ENCODE results near the gene CCBE1. TPM values are rescaled to one million over a fixed set of nuclear protein-coding genes. Genes with fewer than 3 reads are reported as not detected.

Gene CCBE1
- polyA plus RNA-seq, 1 of the 3 experiments (the other 2 are of a cell fraction), result 5.0 TPM

DNA sequence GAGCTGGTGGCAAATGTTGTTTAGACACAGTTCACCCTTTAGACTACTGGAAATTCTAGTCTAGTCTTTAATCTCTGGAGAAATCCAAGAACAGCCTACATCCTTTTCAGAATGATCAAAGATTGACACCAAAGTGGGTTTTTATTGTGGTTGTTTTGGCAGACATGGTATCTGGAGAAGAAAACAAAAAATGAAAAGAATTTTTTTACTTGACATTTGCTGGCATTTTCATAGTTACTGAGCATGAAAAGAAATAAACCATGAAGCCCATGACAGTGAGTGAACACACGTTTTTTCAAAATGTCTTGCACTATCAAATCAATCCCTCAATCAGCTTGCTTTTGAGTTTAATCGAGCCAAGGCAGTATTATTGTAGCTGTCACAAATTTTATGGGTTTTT is 125.3 kb downstream of the CCBE1 start:
- TF ChIP-seq SIN3A (IDR thresholded peaks at IDR 0.05; ENCODE audit: borderline replicate concordance, low read depth, low read length) (no peak), NFIC (IDR thresholded peaks at IDR 0.05; ENCODE audit: borderline replicate concordance) (no peak), NRF1 (IDR thresholded peaks at IDR 0.05; ENCODE audit: low read depth, low read length) (no peak), FOSL2 (IDR thresholded peaks at IDR 0.05; ENCODE audit: borderline replicate concordance, low read depth) (no peak), EP300 (IDR thresholded peaks at IDR 0.05; ENCODE audit: borderline replicate concordance in 1 of 2, low read depth in 1 of 2, low read length in 1 of 2) (no peak)
- no peaks in the 10 kb centered on the region for H4K20me1 ChIP-seq (ENCODE audit: insufficient read depth)
- H3K4me3 ChIP-seq (ENCODE audit: low read depth in 2 of 2, low read length in 1 of 2), result no peak overlapping the region
- no peaks in the 10 kb centered on the region for H3K27me3 ChIP-seq (ENCODE audit: insufficient read depth)
- H3K9ac ChIP-seq, result no peak overlapping the region
- DNase-seq, result no peak
- ChIA-PET CTCF (no interaction called here), POLR2A (no interaction called here)
- H3K4me1 ChIP-seq (ENCODE audit: control insufficient read depth in 1 of 2, insufficient read depth in 2 of 2, low read depth in 1 of 2, low read length in 1 of 2), result peaks cover 0 to 15% of the 10 kb centered on the region in 2 experiments; a peak in 2 of 4 replicates
- H3K27ac ChIP-seq (ENCODE audit: low read depth in 2 of 2, low read length in 1 of 2), result no peak overlapping the region
- H3K9me2 ChIP-seq, result no peaks in the 10 kb centered on the region
- H3K9me3 ChIP-seq, result no peaks in the 10 kb centered on the region
- no peaks in the 10 kb centered on the region for H3F3A ChIP-seq (replicated peaks; ENCODE audit: insufficient read depth)
- 26% methylated on average over 2 of the region's 2 CpGs for WGBS (ENCODE audit: low lambda C conversion rate)
- H2AFZ ChIP-seq (ENCODE audit: low read depth), result no peak overlapping the region
- H3K36me3 ChIP-seq (replicated peaks in 1 of 2; ENCODE audit: control insufficient read depth in 1 of 2, insufficient read depth in 2 of 2, low read length in 1 of 2), result no peaks in the 10 kb centered on the region
- no peak overlapping the region for H3K4me2 ChIP-seq
- no peaks in the 10 kb centered on the region for H3K79me2 ChIP-seq (ENCODE audit: insufficient read depth)

DNA sequence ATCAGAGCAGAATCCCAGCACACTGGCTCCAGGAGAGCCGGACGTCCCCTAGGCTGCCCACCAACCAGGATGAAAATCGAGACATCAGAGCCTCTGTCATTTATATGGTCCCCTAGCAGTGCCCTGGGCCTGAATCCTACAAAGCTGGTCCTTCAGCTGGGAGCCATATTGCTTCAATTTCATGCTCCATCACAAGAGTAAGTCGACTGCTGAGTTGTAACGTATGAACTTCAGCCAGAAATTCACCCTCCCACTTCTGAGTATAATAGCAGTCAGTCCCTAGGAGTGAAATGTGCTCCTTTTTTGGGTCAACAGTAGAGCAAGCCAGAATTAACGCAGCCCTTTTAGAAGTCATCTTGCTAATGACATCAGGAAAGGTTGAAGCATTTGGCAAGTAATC is 126.4 kb downstream of the CCBE1 start:
- no peaks in the 10 kb centered on the region for H3K27me3 ChIP-seq (ENCODE audit: insufficient read depth)
- H3K9ac ChIP-seq, result no peak overlapping the region
- H3K4me3 ChIP-seq (ENCODE audit: low read depth in 2 of 2, low read length in 1 of 2), result no peak overlapping the region
- no peaks in the 10 kb centered on the region for H3F3A ChIP-seq (replicated peaks; ENCODE audit: insufficient read depth)
- DNase-seq, result no peak
- ChIA-PET CTCF (interaction anchor here (1.0 to 2.5 kb wide), 4 partner anchors 8 to 253 kb away, joined by 3 to 6 read pairs (median 3); no protein-coding TSS in a partner anchor), POLR2A (no interaction called here)
- TF ChIP-seq NFIC (IDR thresholded peaks at IDR 0.05; ENCODE audit: borderline replicate concordance), result no peak
- no peak for TF ChIP-seq EZH2phosphoT487 (IDR thresholded peaks at IDR 0.05; ENCODE audit: borderline replicate concordance, low read depth)
- no peak for TF ChIP-seq EP300 (IDR thresholded peaks at IDR 0.05; ENCODE audit: borderline replicate concordance in 1 of 2, low read depth in 1 of 2, low read length in 1 of 2)
- TF ChIP-seq JUND (IDR thresholded peaks at IDR 0.05), result no peak
- TF ChIP-seq, protein P1, sequence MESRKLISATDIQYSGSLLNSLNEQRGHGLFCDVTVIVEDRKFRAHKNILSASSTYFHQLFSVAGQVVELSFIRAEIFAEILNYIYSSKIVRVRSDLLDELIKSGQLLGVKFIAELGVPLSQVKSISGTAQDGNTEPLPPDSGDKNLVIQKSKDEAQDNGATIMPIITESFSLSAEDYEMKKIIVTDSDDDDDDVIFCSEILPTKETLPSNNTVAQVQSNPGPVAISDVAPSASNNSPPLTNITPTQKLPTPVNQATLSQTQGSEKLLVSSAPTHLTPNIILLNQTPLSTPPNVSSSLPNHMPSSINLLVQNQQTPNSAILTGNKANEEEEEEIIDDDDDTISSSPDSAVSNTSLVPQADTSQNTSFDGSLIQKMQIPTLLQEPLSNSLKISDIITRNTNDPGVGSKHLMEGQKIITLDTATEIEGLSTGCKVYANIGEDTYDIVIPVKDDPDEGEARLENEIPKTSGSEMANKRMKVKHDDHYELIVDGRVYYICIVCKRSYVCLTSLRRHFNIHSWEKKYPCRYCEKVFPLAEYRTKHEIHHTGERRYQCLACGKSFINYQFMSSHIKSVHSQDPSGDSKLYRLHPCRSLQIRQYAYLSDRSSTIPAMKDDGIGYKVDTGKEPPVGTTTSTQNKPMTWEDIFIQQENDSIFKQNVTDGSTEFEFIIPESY (IDR thresholded peaks at IDR 0.05; ENCODE audit: borderline replicate concordance, low read depth), result no peak
- TF ChIP-seq, protein P2, sequence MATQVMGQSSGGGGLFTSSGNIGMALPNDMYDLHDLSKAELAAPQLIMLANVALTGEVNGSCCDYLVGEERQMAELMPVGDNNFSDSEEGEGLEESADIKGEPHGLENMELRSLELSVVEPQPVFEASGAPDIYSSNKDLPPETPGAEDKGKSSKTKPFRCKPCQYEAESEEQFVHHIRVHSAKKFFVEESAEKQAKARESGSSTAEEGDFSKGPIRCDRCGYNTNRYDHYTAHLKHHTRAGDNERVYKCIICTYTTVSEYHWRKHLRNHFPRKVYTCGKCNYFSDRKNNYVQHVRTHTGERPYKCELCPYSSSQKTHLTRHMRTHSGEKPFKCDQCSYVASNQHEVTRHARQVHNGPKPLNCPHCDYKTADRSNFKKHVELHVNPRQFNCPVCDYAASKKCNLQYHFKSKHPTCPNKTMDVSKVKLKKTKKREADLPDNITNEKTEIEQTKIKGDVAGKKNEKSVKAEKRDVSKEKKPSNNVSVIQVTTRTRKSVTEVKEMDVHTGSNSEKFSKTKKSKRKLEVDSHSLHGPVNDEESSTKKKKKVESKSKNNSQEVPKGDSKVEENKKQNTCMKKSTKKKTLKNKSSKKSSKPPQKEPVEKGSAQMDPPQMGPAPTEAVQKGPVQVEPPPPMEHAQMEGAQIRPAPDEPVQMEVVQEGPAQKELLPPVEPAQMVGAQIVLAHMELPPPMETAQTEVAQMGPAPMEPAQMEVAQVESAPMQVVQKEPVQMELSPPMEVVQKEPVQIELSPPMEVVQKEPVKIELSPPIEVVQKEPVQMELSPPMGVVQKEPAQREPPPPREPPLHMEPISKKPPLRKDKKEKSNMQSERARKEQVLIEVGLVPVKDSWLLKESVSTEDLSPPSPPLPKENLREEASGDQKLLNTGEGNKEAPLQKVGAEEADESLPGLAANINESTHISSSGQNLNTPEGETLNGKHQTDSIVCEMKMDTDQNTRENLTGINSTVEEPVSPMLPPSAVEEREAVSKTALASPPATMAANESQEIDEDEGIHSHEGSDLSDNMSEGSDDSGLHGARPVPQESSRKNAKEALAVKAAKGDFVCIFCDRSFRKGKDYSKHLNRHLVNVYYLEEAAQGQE (IDR thresholded peaks at IDR 0.05; ENCODE audit: low read depth, low read length), result no peak
- TF ChIP-seq YY1 (IDR thresholded peaks at IDR 0.05; ENCODE audit: low read depth), result no peak
- TF ChIP-seq RFX5 (IDR thresholded peaks at IDR 0.05; ENCODE audit: low read length), result no peak
- TF ChIP-seq, protein P3, sequence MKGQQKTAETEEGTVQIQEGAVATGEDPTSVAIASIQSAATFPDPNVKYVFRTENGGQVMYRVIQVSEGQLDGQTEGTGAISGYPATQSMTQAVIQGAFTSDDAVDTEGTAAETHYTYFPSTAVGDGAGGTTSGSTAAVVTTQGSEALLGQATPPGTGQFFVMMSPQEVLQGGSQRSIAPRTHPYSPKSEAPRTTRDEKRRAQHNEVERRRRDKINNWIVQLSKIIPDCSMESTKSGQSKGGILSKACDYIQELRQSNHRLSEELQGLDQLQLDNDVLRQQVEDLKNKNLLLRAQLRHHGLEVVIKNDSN (IDR thresholded peaks at IDR 0.05; ENCODE audit: borderline replicate concordance, low read depth), result no peak
- TF ChIP-seq TEAD4 (IDR thresholded peaks at IDR 0.05; ENCODE audit: borderline replicate concordance, insufficient read depth), result no peak
- TF ChIP-seq SMC3 (IDR thresholded peaks at IDR 0.05; ENCODE audit: low read depth, low read length), result no peak
- TF ChIP-seq SIN3A (IDR thresholded peaks at IDR 0.05; ENCODE audit: borderline replicate concordance, low read depth, low read length), result no peak
- TF ChIP-seq FOSL2 (IDR thresholded peaks at IDR 0.05; ENCODE audit: borderline replicate concordance, low read depth), result no peak
- no peak for TF ChIP-seq RAD21 (IDR thresholded peaks at IDR 0.05; ENCODE audit: low read length)
- no peak overlapping the region for H3K4me2 ChIP-seq
- H2AFZ ChIP-seq (ENCODE audit: low read depth), result no peak overlapping the region
- H3K9me3 ChIP-seq, result no peaks in the 10 kb centered on the region
- peaks cover 0 to 15% of the 10 kb centered on the region in 2 experiments; a peak in 2 of 4 replicates for H3K4me1 ChIP-seq (ENCODE audit: control insufficient read depth in 1 of 2, insufficient read depth in 2 of 2, low read depth in 1 of 2, low read length in 1 of 2)
- H4K20me1 ChIP-seq (ENCODE audit: insufficient read depth), result no peaks in the 10 kb centered on the region
- H3K27ac ChIP-seq (ENCODE audit: low read depth in 2 of 2, low read length in 1 of 2), result no peak overlapping the region
- no peaks in the 10 kb centered on the region for H3K9me2 ChIP-seq
- WGBS (ENCODE audit: low lambda C conversion rate), result 80% methylated on average over 5 of the region's 6 CpGs
- no peaks in the 10 kb centered on the region for H3K36me3 ChIP-seq (replicated peaks in 1 of 2; ENCODE audit: control insufficient read depth in 1 of 2, insufficient read depth in 2 of 2, low read length in 1 of 2)
- no peaks in the 10 kb centered on the region for H3K79me2 ChIP-seq (ENCODE audit: insufficient read depth)
